ENCODE data around the gene NDE1.

GRCh38 chr16:15674571-15674970 lies 24.5 kb downstream of the NDE1 start:
- no peak for TF ChIP-seq FOXP2 (optimal IDR thresholded peaks at IDR 0.05; ENCODE audit: borderline replicate concordance, extremely low read depth, extremely low read length, insufficient read depth)
- TF ChIP-seq POLR2AphosphoS5 (IDR thresholded peaks at IDR 0.05; ENCODE audit: low read depth, low read length): no peak
- no peak for TF ChIP-seq REST (IDR thresholded peaks at IDR 0.05; ENCODE audit: insufficient read depth in 1 of 2, low read depth in 2 of 2, low read length in 2 of 2)
- TF ChIP-seq TAF1 (IDR thresholded peaks at IDR 0.05; ENCODE audit: borderline replicate concordance, insufficient read depth, low read length): no peak
- no peak for TF ChIP-seq SIN3A (IDR thresholded peaks at IDR 0.05; ENCODE audit: borderline replicate concordance, insufficient read depth, low read length)

Measured in PFSK-1 (cell line).